ENCODE results near the gene CYP46A1.

The CYP46A1 gene

GRCh38 chr14:99689266-99690236 lies 5.5 kb downstream of the CYP46A1 start:
- DNase-seq (ENCODE audit: low read depth) = no peak

- DNase-seq (ENCODE audit: low read depth) = no peak
Observed at GRCh38 chr14:99690636-99691035, 6.5 kb downstream of the CYP46A1 start.

GRCh38 chr14:99691111-99691885 lies 7.2 kb downstream of the CYP46A1 start:
- DNase-seq (ENCODE audit: low read depth) = no peak

- no peak for DNase-seq (ENCODE audit: low read depth)
Observed at GRCh38 chr14:99693918-99694317, 9.8 kb downstream of the CYP46A1 start.

GRCh38 chr14:99696929-99697328 lies 12.8 kb downstream of the CYP46A1 start:
- DNase-seq (ENCODE audit: low read depth) = no peak

- no peak for DNase-seq (ENCODE audit: low read depth)
Observed at GRCh38 chr14:99698236-99698635, 14.1 kb downstream of the CYP46A1 start.

GRCh38 chr14:99698642-99699041 lies 14.5 kb downstream of the CYP46A1 start:
- DNase-seq (ENCODE audit: low read depth) = no peak

- no peak for DNase-seq (ENCODE audit: low read depth)
Observed at GRCh38 chr14:99699085-99699760, 15.1 kb downstream of the CYP46A1 start.

GRCh38 chr14:99699861-99700260 lies 15.8 kb downstream of the CYP46A1 start:
- DNase-seq (ENCODE audit: low read depth) = no peak

GRCh38 chr14:99700379-99700778 lies 16.3 kb downstream of the CYP46A1 start:
- DNase-seq (ENCODE audit: low read depth) = no peak

GRCh38 chr14:99701260-99701659 lies 17.2 kb downstream of the CYP46A1 start:
- DNase-seq (ENCODE audit: low read depth) = no peak

GRCh38 chr14:99702115-99702514 lies 18.0 kb downstream of the CYP46A1 start:
- no peak for DNase-seq (ENCODE audit: low read depth)

GRCh38 chr14:99703381-99703780 lies 19.3 kb downstream of the CYP46A1 start:
- DNase-seq (ENCODE audit: low read depth) = no peak

- no peak for DNase-seq (ENCODE audit: low read depth)
Observed at GRCh38 chr14:99704037-99704436, 19.9 kb downstream of the CYP46A1 start.

GRCh38 chr14:99706107-99706900 lies 22.2 kb downstream of the CYP46A1 start:
- no peak for DNase-seq (ENCODE audit: low read depth)

GRCh38 chr14:99707420-99707819 lies 23.3 kb downstream of the CYP46A1 start:
- no peak for DNase-seq (ENCODE audit: low read depth)

- DNase-seq (ENCODE audit: low read depth) = no peak
Observed at GRCh38 chr14:99707921-99708320, 23.8 kb downstream of the CYP46A1 start.

- DNase-seq (ENCODE audit: low read depth) = no peak
Observed at GRCh38 chr14:99708449-99708848, 24.4 kb downstream of the CYP46A1 start.

- DNase-seq (ENCODE audit: low read depth) = no peak
Observed at GRCh38 chr14:99713972-99714371, 29.9 kb downstream of the CYP46A1 start.

- no peak for DNase-seq (ENCODE audit: low read depth)
Observed at GRCh38 chr14:99715266-99716000, 31.3 kb downstream of the CYP46A1 start.

Data from stimulated activated CD8-positive, alpha-beta memory T cell treated with anti-CD3 and anti-CD28 coated beads, Interleukin-12 subunit alpha, Interleukin-12 subunit beta, amount 100 ng/mL, for 1 hour (primary cell).